Activated CD4-positive, alpha-beta T cell treated with anti-CD3 and anti-CD28 coated beads, Interleukin-10, Interleukin-2, amounts not matched to agents 100 ng/mL and 50 ng/mL, durations not matched to agents 16 hours and 8 hours (primary cell): ENCODE measurements around the gene NDUFB10.
"Not testable (repeated sequence)": the region's sequence is repeated elsewhere in the genome, so short reads cannot be mapped to it uniquely, and the experiment has no call there.

ENCODE experiments used
- DNase-seq: peaks from one replicate; pipeline ENCODE4 v3.0.0-alpha.2; 2020

Gene NDUFB10

DNA sequence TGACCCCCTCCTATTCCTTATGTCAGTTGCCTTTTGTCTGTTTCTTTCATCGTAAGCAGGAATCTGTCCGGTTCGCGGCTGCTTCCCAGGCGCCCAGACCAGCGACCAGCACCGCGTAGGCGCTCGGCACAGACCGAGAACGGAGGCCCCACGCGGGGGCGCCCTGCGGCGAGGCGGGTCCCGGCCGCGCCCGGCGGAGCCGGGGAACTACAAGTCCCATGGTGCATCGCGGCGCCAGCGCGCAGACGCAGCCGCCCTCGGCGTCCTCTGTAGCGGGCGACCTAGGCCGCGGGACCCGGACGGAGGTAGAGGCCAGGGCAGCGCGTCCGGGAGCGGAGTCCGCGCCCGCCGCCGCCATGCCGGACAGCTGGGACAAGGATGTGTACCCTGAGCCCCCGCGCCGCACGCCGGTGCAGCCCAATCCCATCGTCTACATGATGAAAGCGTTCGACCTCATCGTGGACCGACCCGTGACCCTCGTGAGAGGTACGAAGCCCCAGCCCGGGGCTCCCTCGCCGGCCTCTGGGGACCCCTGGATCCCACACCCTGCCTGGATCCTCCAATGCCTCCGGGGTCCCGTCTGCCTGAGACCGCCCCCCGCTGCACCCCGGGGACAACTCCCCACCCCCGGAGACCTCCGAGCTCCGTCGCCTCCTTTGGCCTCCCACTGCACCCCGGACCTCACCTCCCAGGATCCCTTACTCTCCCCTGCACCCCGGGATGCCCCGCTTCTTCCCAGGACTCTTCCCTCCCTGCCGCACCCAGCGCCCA, at the start of gene NDUFB10:
NDUFB10 (plus strand) TSS at position 270 of the 771 bp plus-strand sequence; CDS start at position 357, 87 bp downstream.
- DNase-seq, result peak; percentile 96

DNA sequence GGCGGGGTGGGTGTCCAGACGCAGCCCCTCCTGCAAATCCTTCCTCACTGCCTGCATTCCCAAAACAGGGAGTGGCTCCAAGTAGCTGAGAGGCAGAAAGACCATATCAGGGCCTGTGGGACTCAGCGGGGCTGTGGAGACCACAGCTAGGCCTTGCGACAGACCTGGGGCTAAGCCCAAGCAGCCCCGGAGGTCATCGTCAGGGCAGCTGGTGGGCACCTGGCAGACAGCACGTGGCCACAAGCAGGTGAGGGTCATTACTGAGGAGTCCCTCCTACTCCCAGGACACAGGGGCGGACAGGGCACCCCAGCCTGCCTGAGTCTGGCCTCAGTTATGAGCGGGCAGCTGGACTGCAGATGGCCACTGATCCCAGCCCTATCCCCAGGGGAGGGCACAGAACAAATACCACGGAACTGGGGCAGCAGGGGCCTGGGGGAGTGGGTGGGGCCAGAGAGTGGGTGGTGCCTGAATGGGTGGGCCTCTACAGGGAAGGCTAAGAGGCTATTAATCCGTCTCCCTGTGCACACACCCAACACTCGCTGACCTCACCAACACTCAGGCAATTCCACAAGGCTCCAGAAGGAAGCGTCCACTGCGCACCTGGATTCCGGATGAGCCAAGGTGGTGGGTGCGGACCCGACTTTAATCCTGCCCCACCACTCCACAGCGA, 49.6 kb upstream of the NDUFB10 start:
- DNase-seq, result no peak

DNA sequence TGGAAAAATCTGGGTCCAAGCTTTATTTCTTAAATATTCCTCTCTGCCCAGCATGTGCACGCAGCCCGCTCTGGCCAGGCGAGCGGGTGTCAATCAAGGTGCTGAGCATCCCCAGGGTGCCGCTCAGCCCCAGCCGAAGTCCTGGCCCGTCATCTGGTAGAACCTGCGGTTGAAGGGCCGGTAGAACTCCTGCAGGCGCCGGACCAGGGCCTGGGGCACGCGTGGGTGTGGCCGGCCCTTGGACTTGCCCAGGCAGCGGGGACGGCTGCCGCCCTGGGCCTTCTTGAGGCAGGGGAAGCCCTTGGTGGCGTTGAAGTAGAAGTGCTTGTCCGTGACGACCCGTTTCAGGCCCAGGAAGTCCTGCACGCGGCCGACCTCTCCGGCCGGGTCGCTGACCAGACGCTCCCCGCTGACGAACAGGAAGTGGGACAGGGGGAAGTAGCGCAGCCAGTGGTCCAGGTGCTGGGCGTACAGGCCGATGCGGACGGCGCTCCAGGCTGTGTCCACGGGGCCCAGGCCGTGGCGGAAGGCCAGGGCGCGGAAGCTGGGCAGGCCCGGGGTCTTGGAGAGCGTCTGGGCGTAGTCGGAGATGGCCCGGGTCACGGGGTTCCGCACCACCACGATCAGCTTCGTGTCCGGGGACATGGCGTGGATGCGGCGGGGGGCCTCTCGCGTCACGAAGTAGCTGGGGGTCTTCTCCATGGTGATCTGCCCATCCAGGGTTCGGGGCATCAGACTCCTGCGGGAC, 47.7 kb upstream of the NDUFB10 start:
- no peak for DNase-seq

DNA sequence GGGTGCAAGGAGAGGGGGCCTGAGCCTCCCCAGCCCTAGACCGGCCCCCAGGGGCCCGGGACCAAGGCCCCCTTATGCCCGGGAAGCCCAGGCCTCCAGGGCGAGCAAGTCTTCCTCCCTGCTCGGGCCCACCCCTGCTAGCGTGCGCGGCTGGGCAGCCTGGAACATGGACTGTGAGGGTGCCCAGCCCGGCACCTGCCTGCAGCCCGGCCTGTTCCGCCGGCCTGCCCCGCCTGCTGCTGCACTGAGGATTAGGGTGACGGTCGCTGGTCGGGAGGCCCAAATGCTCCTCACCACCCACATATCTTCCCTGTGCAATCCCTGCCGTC, 47.2 kb upstream of the NDUFB10 start:
- DNase-seq, result no peak

DNA sequence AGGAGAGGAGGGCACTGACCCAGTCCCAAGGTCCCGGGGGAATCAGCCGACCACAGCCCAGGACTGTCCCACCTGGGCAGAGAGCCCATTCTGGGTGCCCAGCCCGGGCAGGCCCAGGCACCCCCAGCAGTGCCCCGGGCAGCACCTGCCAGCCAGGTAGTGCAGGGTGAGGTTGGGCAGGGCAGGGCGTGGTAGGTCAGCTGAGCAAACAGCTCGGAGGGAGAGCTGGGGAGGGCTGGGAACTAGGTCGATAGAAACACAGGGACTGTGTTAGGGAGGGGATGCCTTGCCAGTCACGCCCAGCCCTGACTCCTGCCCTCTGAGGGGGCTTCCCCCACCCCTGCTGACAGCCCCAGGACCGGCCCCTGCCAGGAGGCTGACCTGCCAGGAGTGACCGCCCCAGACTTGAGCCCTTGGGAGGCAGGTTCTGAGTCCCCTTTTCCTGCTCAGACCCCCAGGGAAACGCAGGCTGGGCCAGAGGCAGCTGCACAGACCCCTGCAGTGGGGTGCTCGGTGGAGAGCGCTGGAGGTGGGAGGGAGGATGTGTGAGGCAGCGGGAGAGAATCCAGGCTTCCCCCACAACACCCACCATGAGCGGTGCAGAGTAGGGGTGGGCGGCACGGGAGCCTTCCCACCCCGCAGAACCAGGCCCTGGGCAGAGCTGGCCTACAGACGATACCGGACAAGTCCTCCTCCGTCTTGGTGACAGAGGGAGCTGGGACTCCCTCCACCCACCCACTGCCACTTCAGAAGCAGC, 45.8 kb upstream of the NDUFB10 start:
- DNase-seq, result no peak

DNA sequence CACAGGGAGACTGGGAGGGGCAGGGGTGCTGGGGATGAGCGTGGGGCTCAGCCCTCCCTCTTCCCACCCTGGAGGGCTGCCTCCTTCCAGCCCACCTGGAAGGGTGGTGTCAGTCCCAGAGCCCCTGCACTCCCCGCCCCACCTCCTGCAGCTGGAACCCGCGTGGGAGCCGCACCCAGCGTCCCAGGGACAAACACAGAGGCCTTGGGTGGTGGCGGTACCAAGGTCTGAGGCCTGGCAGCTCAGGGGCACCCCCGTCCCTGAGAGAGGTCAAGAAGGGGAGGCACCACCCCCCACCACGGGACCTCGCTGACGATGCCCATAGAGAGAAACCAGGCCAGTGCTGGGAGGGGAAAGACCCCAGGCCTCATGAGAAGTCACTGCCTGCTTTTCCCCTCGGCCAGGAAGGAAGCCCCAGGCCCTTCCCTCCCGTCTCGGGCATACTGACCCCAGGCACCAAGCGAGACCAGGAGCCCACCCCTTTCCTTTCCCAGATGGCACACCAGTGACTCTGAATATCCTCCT, 45.2 kb upstream of the NDUFB10 start:
- no peak for DNase-seq

DNA sequence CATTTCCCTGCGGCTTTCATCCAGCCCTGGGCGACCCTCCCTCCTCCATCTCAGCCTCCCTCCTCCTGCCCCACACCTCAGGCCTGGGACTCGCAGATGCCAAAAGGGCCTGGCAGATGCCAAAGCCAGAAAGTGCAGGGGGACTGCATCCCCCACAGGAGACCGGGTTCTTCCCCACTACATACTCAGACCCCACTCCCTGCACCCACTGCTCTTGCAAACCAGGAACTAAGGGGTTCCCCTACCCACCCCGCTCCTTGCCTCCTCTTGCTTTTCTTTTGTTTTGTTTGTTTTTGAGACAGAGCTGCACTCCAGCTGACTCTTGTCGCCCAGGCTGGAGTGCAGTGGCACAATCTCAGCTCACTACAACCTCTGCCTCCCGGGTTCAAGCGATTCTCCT, 44.4 kb upstream of the NDUFB10 start:
- no peak for DNase-seq

DNA sequence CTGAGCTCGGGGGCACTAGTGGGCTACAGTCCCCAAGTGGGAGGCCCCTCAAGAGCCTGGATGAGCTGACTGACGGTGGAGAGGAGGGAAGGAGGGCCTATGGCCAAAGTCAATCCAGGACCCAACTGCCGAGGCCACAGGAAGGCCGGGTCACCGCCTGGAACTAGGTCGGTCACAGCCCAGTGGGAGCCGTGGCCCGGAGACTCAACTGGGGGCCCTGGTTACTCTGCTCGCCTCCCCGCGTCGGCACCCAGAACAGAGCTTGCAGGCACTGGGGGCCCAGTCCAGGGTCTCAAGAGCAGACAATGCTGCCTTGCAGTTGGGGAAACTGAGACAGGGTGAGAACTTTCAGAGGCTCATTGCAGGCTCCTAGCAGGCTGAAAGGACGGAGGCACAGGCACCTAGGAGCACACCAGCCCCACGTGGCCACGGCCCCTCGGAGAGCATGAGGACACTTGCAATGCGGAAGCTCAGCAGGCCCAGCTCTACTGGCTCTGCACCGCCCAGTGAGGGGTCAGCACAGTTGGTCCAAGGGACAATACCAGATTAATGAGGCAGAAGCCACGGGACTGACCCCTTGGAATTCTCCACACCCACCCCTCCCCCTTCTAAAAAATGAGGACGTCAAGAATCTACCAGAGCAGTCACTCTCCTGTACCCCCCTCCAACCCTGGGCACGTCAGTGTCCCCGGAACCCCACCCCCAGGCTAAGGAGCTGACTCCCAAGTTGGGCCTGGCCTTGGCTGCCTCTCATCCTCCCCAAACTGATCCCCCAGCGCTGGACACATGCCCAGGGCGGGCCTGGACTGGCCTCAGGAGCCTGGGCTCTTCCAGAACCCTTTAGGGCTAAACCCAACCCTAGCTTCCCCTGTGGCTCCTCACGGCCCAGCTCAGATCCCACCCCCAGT, 43.4 kb upstream of the NDUFB10 start:
- DNase-seq, result no peak

DNA sequence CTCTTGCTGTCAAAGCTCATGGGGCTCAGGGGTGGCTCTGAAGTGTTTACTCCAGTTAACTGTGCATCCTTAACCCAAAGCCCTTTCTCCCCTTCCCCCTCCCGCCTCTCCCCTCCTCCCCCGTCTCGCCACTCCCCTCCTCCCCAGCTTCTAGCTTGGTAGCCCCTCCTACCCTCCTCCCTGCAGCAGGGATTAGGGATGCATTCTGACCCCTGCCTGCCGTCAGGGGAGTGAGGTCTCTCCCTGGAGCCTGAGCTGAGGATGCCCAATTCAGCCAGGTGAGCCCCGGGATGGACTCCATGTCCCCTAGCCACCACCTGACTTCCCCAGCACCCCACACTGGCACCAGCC, 42.7 kb upstream of the NDUFB10 start:
- DNase-seq, result no peak

DNA sequence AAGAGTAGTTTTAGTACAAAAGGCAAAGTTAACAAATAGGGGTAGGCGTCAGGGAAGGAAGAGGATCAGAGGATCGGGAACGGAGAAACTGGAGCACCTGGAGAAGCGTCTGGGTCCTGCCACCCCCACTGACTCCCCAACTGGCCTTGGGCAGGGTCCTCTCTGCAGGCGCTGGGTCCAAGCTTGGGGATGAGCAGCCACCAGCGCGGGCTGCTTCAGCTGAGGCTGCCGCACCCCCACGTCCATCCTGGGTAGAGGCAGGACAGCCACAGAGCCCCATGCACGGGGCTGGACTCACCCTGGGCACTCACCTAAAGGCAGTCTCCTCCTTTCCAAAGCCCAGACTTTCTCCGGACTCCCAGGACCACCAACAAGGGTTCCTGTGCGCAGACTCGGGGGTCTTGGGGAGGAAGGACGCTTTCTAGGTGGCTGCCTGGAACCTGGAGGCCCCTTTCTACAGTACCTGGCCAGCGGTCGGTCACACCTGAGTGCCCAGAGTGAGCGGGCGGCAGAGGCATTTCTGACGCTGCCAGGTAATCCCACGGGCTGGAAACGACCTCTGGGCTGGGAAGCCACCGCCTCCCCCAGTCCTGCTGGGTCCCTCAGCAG, 42.2 kb upstream of the NDUFB10 start:
- DNase-seq, result no peak

DNA sequence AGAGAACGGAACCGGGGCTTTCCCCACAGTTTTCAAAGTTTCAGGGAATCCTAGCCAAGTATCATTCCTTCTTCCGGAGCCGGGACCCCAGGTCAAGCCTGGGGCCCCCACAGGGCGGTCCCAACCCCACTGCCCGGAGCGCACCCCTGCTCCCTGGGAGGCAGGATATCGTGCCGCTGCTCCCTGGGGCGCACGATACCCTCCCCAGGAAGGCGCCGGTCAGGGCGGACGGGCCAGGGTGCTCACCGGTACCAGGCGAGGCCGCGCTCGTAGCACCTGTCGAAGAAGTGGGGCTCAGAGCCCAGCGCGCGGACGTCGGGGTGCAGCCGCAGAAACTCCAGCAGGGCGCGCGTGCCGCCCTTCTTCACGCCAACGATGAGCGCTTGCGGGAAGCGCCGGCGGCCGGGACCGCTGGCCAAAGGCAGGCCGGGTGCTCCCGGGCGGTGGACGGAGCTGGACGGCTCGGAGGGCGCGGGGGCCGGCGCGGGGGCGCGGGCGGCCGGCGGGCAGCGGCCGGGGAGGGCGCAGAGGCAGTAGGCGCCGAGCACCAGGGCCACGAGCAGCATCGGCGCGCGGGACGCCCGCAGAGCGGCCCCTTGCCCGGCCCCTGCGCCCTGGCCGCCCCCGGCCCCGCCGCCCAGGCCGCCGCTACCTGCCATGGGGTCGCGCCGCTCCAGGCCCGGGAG, 41.5 kb upstream of the NDUFB10 start:
- DNase-seq, result no peak

DNA sequence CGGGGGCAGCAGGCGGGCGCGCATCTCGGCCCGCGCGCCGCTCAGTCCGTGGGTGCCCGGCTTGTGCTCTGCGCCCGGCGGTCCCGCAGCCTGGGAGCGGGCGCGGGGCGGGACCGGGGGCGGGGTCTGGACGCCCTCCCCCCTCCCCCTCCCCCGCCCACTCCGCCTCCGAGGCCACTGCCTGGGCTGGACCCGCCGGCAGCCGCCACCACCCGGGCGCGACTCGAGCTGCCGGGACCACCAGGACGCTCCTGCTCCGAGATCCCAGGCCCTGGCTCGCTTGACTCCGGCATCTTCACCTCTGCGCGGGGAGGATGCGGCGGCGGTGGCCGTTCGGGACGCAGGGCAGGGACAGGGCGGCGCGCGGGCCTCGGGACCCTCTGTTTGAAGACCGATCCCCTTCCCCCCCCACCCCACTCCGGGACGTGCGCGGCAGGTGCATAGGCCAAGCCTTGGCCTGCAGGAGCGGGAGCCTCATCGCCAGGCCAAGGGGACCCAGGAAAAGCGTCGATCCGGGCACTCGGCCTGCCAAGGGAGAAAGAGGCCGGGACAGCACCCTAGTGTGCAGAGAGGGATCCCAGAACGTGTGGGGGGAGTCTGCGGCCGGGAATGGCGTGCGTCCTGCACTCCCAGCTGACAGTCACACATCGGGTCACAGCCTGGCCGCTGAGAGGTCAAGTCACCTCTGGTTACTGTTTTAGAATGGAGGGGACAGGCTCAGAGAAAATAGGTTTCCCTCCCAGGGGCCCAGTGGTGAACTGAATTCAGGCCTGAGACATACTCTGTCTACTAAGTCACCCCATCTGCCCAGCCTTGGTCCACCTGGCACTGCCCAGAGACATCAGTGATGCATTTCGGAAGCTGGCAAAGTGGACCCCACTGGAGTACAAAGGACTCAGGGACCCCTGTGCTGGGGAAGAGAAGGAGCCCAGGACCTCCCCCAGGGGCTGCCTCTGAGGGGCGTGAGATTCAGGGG, 40.7 kb upstream of the NDUFB10 start, which contains the start of gene HS3ST6:
HS3ST6 (minus strand) TSS at position 65 of the 976 bp plus-strand sequence. CDS start 92 bp downstream, outside the sequence.
- DNase-seq, result no peak

DNA sequence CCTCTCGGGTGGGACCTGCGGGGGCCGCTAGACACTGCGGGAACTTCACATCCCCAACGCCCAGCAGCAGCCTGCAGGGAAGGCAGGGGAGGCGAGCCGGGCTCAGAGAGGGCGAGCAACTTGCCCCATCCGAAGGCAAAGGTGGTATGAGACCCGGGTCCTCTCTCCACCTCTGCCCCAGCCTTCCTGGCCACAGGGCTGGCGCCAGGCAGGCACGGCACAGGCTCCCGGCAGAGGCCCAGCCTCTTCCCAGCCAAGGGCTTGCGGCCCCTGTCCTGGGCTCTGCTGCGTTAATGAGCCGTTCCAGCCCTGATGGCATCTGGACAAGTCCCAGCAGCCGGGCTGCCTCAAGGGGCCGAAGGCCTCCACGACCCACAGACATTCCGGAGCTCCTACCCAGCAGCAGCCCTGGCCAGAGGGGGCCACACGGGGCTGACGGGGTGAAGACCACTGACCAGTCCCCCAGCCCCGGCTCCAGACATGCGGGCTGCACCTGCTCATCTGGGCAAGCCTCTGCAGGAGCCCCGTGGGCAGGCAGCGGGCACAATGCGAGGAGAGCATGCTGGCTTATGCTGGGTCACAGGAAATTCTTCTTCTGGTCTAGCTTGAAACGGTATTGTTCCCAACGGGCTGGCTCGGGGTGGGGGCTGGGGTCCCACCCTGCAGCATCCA, 39.9 kb upstream of the NDUFB10 start:
- DNase-seq, result no peak

DNA sequence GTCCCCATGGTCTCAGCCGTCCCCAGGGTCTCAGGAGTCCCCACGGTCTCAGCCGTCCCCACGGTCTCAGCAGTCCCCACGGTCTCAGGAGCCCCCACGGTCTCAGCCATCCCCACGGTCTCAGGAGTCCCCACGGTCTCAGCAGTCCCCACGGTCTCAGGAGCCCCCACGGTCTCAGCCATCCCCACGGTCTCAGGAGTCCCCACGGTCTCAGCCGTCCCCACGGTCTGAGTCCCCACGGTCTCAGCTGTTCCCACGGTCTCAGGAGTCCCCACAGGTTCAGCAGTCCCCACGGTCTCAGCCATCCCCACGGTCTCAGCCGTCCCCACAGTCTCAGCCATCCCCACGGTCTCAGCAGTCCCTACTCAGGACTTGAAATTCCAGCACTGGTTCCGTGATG, 39.2 kb upstream of the NDUFB10 start:
- DNase-seq, result not testable (repeated sequence)

DNA sequence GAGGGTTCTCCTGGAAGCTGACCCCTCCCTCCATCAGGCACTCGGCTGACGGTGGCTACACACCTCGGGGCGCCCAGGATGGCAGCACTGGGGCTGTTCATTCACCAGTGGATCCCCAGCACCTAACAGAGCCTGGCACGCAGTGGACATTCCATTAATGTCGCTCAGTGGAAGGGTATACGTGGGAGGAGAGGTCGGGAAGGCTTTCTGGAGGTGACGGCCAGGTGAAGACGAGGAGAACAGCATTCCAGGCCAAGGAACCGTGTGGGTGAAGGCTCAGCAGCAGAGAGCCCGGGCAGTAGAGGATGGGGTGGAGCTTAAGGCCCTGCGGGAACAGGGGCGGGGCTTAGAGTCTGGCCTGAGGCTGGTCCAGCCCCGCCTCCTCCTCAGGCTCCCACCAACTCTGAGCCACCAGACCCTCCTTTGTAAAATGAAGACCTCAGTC, 38.6 kb upstream of the NDUFB10 start:
- DNase-seq, result peak; percentile 36

DNA sequence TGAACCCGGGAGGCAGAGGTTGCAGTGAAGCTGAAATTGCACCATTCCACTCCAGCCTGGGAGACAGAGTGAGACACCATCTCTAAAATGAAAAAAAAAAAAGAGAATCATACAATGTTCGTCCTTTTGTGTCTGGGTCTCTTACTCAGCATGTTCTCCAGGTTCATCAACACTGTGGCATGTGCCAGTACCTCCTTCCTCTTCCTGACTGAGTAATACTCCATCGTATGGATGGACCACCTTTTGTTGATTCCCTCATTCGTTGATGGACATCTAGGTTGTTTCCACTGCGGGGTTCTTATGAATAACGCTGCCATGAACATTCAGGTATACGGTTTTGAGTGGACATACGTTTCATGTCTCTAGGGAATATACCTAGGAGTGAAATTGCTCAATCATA, 37.0 kb upstream of the NDUFB10 start:
- DNase-seq, result no peak

DNA sequence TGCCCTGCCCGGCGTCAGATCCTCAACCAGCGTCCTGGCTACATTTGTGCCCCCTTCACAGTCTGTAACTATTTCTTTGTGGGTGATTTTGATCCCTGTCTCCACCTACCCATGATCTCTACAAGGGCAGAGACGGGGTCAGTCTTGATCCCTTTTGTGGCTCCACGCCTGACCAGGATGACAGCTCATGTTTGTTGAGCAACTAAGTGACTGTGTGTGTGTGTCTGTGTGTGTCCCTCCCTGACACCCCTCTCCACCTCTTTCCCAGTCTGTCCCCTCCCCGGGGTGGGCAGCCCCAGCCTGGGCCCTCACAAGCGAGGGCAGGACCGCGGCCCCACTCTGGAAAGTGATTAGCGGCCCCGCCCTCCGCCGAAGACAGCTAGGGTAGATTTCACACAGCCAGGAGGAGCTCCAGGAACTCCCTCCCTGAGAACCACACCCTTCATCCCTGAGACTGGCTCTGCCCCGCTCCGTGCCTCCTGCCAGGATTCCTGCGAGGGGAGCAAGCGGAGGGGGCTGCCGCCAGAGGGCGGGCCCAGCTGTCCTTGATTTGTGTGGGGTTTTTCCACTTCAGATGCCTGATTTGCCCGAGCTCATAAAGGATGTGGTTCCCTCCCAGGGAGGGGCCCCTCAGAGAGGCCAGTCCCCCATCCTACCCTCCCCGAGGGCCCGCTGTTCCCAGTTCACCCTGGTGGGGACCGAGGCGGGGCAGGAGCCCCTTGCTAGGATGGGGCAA, 35.9 kb upstream of the NDUFB10 start:
- DNase-seq, result no peak

DNA sequence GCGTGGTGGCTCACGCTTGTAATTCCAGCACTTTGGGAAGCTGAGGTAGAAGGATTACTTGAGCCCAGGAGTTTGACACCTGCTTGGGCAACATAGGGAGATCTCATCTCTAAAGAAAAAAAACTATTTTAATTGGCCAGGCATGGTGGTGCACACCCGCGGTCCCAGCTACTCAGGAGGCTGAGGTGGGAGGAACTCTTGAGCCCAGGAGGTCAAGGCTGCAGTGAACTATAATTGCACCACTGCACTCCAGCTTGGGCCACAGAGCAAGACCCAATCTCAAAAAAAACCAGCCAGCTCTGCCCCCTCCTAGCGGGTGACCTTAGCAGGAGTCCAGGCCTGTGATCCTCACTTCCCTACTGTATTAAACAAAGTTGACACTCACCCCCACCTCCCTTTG, 35.2 kb upstream of the NDUFB10 start:
- no peak for DNase-seq
